HG03521 (cell line): ENCODE measurements around the gene MIEF1.
A peak's percentile ranks its signal among the peaks of the same experiment; 100 is the strongest.

ENCODE experiments used
- ATAC-seq: cut with Tn5 transposase; IDR thresholded peaks from one replicate; pipeline ENCODE4 v1.9.1; 2021; ENCODE audit warnings: mild to moderate bottlenecking, moderate library complexity; ENCODE audit not compliant: unreplicated experiment

MIEF1 gene

DNA sequence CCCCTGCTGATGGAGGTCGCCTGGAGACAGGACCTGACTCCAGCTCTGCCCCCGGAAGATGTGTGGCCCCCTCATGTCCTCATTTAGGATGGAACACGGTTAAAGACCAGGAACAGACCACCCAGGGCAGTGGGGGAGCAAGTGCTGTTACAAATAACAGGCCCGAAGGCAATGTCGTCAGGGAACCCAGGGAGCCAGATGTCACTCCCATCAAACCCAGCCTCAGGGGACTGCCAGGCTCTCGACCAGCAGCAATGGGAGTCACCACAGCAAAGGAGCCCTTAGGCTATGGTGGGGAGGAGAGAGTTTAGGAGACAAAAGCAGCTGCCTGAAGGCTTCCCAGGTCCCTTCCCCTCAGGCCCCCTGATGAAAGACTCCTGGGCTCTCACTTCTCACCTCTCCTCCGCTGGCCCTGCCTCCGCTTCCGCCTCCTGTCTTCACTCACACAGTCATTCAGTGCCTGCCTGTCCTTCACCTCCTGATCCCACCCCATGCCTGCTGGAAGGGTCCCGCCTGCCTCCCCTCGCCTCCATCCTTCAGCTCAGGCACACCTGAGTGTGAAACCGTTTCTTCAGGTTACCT lies 26.1 kb downstream of the MIEF1 start:
- no peak for ATAC-seq

DNA sequence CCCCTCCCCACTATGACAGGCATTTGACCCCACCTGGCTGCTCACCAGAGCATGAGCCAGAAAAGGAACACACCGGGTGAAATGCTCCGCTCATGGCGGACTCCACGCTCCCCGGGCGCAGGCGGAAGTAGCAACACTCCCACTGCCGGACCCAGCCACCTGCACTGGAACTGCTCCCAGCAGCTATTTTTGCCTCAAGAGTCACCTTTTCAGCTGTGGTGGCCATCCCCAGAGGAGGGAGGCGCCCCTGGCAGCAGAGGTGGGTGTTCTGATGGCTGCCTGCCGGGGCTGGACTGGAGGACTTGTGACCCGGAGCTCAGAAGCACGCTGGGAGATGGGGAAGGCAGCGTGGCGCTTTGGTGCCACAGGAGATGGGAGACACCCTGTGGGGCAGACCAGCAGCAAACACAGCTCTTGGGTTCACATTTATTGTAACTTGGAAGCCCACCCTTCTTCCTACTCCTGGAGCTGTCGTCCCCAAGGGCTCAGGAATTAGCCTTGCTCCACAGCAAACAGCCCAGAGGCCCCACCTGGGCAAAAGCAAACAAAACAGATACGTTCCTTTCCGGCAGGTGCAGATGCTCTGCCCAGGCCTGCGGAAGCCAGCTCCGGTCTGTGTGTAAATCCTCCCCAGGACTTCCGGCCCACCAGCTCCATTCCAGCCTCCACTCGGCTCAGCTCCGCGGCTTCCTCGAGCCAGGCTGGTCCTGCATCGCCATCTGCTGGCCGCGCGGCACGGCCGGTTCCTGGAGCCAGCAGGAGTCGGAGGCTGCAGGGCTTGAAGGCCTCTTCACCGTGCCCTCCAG lies 26.8 kb downstream of the MIEF1 start:
- peak; percentile 21 for ATAC-seq

DNA sequence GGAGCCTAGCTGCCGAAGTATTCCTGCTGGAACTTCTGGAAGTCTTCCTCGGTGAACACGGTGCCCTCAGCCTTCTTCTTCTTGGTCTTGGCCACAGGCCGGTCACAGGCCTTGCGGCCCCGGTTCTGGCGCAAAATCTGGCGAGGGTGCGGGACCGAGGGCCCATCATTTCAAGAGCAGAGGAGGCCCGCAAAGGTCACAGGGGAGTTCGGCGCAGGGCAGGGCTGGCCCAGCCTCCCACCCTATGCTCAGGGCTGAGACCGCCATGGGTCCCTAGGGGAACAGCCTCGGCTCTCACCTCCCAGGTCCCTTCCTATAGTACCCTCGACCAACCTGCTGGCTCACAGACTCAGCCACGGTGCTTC lies 27.4 kb downstream of the MIEF1 start:
- no peak for ATAC-seq

DNA sequence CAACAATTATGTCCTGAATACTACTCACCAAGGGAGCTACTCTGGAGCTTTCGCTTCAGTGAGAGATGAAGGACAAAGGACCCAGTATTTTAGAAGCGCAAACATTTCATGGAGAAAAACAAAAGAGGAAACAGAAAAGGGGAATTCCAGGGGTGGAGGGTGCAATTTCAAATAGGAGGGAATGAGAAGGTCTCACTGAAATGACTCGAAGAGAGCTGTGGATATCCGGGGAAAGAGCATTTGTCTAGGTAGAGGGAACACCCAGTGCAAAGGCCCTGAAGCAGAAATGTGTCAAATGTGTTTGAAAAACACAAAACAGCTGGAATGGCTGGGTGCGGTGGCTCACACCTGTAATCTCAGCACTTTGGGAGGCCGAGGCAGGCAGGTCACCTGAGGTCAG lies 28.0 kb downstream of the MIEF1 start:
- no peak for ATAC-seq

DNA sequence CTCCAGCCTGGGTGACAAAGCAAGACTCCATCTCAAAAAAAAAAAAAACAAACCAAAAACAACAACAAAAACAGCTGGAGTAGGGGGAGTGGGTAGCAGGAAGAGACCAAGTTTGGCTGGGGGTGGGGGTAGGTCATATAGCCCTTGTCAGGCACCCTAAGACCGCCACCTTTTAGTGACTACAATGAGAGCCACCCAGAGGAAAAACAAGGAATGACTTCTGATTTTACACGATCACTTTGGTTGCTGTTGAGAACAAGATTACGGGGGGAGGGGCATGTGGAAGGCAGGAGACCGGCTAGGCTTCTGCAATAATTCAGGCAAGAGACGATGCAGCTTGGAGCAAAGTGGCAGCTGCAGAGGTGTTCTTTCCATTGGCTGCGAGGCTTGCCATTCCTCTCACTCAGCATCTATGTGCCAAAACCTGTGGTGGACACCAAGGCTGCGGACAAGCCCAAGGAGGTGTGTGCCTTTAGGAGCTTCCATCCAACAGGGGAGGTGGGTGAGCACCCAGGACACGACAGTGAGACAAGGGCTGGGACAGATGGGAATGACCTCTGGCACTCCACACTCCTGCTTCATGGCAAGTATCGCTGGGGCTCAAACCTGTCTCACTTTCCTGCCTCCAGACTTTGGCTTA lies 28.7 kb downstream of the MIEF1 start:
- ATAC-seq = no peak

DNA sequence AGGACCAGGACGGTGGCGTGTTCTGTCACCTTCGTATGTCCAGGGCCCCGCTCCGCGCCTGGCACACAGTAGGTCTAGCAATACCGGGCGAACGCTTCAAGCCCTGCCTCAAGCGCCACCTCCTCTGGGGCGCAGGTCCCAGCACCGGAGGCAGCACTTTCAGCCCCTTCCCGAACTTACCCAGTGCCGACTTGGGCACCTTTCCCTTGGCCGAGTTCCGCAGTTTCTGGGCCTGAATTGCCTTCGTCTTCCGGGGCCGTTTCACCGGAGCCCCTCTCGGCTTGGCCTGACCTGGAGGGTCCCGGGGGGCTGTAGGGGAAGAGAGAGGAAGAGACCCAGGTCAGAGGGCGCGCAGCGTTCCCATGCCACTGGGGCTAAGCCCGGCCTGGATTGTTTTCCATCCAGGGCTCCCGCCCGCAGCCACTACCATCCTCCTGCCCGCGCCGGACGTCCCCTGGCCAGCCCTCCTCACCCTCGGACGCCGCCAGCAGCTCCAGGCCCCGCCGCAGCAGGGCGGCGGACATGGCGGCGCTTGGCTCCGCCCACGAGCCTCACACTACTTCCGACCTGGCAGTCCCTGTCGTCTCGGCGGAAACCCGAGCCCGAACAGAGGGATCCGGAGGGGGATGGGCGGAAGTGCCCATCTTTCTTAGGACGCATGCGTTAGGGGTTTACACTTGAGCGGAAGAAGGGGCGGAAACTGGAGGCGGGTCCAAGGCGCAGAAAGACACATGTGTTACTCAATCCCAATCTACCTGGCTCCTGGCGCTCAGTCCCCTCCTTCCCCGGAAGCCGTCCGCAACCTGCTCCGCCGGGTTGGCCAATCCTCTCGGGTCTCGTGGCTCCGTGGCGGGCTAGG lies 30.4 kb downstream of the MIEF1 start, which contains the start of gene RPS19BP1:
RPS19BP1 (minus strand) TSS at position 534 of the 859 bp plus-strand sequence; CDS start at position 524, 10 bp downstream.
- peak; percentile 74 for ATAC-seq

DNA sequence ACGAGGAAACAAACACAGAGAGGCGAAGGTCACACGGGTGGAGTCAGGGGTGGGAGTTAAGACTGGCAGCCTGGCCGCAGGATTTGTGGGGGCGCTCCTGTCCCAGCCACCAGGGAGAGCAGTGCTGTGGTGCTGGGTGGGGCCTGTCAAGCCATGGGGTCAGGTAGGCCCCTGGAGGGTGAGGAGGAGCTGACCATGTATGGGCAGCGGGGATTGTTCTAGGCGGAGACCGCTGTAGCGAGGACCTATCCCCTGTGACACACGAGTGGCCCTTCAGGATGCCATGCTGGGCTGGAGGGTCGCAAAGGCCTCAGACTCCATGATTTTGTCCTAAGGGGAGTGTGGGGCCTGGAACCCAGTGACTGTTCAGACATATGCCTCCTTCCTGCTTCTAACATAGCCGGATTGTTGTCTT lies 32.0 kb downstream of the MIEF1 start:
- no peak for ATAC-seq

DNA sequence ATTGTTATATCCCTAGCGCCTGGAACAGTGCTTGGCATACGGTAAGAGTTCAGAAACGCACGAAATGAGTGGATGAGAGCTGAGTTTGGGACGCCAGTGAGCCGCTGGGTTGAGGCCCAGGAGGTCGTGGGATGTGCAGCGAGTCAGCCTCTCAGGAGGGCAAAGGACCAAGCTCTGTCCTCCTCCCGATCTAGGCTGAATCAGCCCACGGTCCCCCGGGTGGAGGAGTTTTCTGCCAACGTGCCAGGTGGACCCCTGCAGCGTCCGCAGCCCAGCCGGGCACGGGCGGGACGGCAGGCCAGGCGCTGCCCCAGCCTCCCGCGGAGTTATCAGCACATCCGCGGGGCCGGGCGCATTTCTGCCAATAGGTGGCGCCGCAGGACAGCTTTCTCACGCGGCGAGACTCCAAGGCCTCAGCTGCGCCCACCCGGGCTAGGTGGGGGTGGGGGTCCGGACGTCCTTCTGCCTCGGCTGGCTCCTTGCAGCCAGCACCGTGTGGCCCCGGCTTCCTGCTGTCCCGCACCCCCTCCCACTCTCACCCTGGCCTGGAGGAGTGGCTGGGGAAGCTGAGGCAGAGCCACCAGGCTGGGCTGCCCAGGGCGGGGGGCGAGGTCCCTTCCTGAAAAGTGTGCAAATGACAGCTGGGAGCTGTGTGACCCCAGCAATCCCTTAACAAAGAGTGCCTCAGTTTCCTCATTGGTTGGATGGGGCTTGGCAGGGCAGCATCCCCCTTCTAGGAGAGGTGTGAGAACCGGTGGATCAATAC lies 32.7 kb downstream of the MIEF1 start:
- ATAC-seq = no peak

DNA sequence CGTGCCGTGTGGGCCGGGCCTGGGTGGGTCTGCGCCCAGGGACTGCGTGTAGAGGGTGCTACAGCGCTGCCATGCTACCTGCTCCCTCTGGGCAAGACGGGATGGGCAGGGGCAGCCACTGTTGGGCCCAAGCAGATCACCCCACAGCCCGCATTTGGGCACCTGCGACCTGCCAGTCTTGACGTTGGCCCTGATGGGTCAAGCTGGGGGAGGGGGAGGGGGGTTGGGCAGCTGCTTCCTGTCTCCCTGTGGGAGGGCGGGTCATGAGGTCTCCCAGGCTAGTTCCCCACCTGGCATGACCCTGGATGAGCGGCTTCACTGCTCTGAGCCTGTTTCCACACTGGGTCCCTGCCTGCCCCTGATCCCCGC lies 33.3 kb downstream of the MIEF1 start:
- no peak for ATAC-seq

DNA sequence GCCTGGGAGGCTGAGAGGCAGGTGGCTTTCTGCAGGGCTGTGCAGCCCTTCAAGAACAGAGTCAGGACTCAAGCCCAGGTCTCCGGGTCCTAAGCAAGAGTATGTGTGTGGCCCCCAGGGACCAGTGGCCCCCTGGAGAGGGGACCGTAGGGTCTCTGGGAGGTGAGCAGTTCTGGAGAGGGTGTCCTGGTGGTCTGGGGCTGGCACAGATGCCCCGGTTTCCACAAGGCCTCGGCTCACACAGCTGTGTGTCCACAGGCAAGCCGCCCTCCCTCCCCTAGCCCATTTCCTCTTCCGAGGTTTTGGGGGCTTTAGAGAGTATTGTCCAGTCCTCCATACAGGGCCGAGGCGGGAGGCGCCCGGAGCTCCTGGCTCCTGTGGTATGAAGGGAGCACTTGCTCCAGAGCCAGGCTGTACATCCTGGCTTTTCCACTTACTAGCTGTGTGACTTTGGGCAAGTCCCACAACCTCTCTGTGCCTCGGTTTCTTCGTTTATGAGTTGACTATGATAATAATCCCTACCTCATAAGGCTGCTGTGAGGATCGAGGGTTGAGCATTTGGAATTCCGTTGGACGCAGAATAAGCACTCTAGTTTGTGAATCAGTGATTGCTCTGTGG lies 33.9 kb downstream of the MIEF1 start:
- no peak for ATAC-seq

DNA sequence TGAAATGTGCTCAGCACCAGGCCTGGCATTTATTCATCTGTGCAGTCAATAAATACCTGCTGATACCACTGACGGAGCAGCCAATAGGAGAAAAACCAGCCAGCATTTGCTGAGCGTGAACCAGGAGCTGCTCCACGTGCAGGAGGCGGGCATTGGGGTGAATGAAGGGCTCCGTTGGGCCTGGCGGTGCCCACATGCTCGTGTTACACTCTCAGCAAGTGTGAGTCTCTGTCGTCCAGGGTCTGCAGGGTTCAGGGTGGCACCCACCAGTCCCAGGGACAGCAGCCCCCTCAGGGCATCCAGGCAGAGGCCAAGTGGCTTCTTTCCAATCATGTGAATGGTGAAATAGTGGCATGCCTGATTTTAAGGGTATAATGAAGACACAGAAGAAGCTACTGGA lies 34.6 kb downstream of the MIEF1 start:
- no peak for ATAC-seq

DNA sequence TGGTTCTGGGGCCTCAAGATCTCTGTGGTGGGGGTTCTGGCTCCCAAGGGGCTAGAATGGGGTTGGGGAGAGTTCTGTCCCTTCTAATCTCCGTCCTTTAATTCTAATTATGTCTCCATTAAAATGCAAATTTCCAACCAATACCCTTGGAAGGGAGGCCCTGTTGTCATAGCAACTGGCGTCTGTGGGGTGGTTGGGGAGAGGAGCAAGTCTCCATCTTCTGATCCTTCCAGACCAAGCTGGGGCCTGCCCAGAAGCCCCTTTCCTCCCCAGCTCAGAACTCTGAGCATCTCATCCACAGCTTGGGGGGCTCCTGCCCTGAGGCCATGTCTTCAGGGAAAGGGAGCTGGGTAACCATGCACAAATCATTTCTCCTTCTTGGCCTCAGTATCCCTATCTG lies 35.9 kb downstream of the MIEF1 start:
- ATAC-seq = no peak

DNA sequence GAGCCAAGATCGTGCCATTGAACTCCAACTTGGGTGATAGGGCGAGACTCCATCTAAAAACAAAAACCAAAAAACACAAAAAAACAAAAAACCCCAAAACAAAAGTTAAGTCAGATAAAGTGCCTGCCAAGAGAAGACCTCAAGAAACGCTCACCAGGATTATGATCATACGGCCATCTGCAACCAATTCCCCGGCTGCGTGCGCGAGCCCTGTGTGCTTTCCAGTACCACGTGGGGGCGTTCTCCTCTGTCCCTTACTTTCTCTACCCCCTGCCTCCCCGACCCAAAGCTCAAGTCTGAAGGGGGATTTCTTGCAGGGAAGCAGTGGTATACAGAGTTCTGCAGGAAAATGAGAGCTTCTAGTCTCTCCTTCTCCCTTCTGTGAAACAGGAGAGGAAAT lies 41.0 kb downstream of the MIEF1 start:
- ATAC-seq = no peak

DNA sequence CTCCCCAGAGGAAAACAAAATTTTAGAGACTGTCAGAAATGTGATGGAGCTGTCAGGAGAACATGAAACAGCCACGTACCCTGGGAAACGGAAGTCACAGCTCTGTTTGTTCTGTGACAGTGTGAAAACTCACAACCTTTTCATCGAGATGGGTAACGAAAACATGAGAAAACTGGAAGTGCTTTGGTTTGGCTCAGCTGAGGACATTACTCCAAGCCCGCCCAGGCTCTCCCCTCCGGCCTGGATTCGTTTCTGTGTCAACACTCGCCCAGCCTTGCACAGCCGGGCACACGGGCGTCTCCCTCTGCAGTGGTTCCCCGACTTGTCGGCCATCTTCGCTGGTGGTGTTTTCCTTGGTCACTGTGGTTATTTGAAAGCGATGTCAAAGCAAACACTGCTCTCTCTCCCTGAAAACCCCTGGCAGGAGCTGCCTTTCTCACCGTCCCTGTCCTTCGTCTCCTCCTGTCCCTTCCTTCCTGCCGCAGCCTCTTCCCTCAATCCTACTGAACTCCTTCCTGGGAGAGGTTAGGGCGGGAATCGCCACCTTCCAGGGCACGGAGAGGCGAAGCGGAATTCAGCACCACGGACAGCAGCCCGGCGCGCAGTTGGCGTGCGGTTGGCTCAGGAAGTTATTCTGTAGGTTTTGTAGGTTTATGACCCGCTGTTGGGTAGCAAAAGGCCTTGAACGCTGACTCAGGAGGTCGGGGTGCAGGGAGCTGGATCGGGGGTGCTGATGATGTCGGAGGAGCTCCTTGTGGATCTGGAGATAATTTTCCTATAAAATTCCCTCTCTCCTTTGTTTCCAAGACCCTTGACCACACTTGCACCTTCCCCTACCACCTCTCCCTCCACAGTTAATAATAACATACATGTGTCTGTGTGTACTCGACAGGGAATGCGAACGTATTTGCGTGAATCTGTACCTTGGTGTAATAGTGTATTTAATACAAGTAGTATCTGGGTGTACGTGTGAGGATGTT lies 43.6 kb downstream of the MIEF1 start:
- ATAC-seq = no peak

DNA sequence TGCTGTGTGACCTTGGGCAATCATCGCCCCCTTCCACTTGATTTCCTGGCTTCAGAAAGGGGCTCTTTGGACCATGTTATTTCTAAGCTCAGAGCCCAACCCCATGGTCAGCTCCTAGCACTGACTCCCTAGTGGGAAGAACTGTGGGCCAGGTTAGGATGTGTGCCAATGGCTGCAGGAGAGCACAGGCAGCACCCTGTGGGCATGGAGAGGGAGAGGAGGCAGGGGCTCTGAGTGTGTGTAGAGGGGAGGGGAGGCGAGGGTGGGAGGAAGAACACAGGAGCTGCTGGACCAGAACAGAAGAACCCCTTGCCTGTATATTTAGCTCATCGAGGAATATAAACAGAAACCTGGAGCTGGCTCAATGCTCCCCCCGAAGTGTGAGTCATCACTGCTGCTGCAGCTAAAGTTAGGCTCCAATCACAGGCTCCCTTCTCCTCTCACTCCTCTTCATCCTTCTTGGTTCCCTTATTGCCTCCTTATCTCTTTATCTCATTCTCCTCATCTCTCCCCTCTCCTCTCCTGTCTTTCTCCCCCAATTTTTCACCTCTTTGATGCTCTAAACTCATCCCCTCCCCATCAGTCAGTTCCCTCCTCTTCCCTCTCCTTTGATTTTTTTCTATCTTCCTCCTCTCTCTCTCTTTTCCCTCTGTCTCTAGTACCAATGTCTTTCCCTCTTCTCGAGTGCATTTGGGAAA lies 44.9 kb downstream of the MIEF1 start:
- ATAC-seq = no peak

DNA sequence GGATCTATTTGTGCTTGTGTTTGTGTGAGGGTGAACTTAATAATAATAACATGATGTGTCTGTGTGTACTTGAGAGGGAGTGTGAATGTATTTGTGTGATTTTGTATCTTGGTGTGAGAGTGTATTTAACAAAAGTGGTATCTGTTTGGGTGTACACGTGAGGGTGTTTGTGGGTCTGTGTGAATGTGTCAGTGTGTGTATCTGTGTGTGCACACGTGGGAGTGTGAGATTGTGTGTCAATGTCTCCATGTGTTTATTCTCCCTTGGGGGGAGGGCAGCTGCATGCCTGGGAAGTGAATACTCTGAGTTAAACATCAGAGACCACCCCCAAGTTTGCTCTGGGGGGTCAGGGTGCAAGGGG lies 45.5 kb downstream of the MIEF1 start:
- ATAC-seq = no peak

DNA sequence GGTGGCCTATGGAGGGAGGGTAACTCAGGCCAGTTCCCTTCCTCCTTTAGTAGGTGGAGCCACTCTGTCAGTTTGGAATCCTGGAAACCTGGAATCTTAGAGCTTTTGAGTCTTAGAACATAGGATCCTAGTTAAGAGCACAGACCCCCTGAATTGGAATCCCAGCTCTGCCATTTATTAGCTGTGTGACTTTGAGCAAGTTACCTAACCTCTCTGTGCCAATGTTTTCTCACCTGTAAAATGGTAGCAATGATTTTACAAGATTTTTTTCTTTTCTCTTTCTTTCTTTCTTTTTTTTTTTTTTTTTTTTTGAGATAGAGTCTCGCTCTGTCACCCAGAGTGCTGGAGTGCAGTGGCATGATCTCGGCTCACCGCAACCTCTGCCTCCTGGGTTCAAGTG lies 51.3 kb downstream of the MIEF1 start:
- no peak for ATAC-seq

DNA sequence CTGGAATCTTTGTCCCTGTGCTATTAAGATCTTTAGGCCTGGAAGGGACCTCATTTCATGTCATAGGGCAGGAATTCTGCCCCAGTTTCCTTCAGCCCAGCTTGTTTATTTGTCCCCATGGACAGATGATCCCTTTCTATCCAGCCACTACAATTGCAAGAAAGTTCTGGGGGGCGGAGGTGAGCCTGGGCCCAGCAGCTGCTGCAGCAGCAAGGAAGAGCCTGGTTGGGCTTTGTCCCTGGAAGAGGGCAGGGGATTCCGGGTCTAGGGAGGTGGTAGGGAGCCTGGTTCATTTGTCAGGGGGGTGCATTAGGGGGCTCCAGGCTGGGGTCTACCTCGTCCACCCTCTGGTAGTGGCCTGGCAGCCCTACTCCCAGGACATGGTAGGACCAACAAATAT lies 52.1 kb downstream of the MIEF1 start:
- no peak for ATAC-seq
